ENCODE data around the gene GRM3.

The GRM3 gene

GRCh38 chr7:86818903-86819302 is 175.2 kb downstream of the GRM3 start:
- Histone ChIP-seq H3K27me3 (ENCODE audit: control insufficient read depth, insufficient read depth, low read length) (no peaks in the 10 kb centered on the region), H3K9ac (ENCODE audit: low read length) (no peak overlapping the region), H3K36me3 (ENCODE audit: control insufficient read depth, insufficient read depth, low read length) (no peaks in the 10 kb centered on the region), H3K27ac (ENCODE audit: low read depth, low read length) (no peak overlapping the region), H3K4me1 (ENCODE audit: control insufficient read depth, insufficient read depth, low read length) (no peaks in the 10 kb centered on the region), H3K4me3 (ENCODE audit: low read length) (no peak overlapping the region)

GRCh38 chr7:86823769-86824168 is 180.1 kb downstream of the GRM3 start:
- H3K27me3 ChIP-seq (ENCODE audit: control insufficient read depth, insufficient read depth, low read length): no peaks in the 10 kb centered on the region
- H3K9ac ChIP-seq (ENCODE audit: low read length): no peak overlapping the region
- no peak overlapping the region for H3K4me3 ChIP-seq (ENCODE audit: low read length)
- H3K4me1 ChIP-seq (ENCODE audit: control insufficient read depth, insufficient read depth, low read length): no peaks in the 10 kb centered on the region
- H3K27ac ChIP-seq (ENCODE audit: low read depth, low read length): no peak overlapping the region
- no peaks in the 10 kb centered on the region for H3K36me3 ChIP-seq (ENCODE audit: control insufficient read depth, insufficient read depth, low read length)

GRCh38 chr7:86825264-86825663 is 181.6 kb downstream of the GRM3 start:
- Histone ChIP-seq H3K4me1 (ENCODE audit: control insufficient read depth, insufficient read depth, low read length) (no peaks in the 10 kb centered on the region), H3K36me3 (ENCODE audit: control insufficient read depth, insufficient read depth, low read length) (no peaks in the 10 kb centered on the region), H3K9ac (ENCODE audit: low read length) (no peak overlapping the region), H3K4me3 (ENCODE audit: low read length) (no peak overlapping the region), H3K27me3 (ENCODE audit: control insufficient read depth, insufficient read depth, low read length) (no peaks in the 10 kb centered on the region), H3K27ac (ENCODE audit: low read depth, low read length) (no peak overlapping the region)

GRCh38 chr7:86826948-86827347 is 183.2 kb downstream of the GRM3 start:
- H3K4me1 ChIP-seq (ENCODE audit: control insufficient read depth, insufficient read depth, low read length): no peaks in the 10 kb centered on the region
- no peak overlapping the region for H3K9ac ChIP-seq (ENCODE audit: low read length)
- no peaks in the 10 kb centered on the region for H3K36me3 ChIP-seq (ENCODE audit: control insufficient read depth, insufficient read depth, low read length)
- H3K27me3 ChIP-seq (ENCODE audit: control insufficient read depth, insufficient read depth, low read length): no peaks in the 10 kb centered on the region
- H3K4me3 ChIP-seq (ENCODE audit: low read length): no peak overlapping the region
- H3K27ac ChIP-seq (ENCODE audit: low read depth, low read length): no peak overlapping the region

GRCh38 chr7:86833360-86833759 is 189.7 kb downstream of the GRM3 start:
- H3K27me3 ChIP-seq (ENCODE audit: control insufficient read depth, insufficient read depth, low read length): no peaks in the 10 kb centered on the region
- no peak overlapping the region for H3K27ac ChIP-seq (ENCODE audit: low read depth, low read length)
- H3K9ac ChIP-seq (ENCODE audit: low read length): no peak overlapping the region
- H3K4me3 ChIP-seq (ENCODE audit: low read length): no peak overlapping the region
- H3K36me3 ChIP-seq (ENCODE audit: control insufficient read depth, insufficient read depth, low read length): no peaks in the 10 kb centered on the region
- H3K4me1 ChIP-seq (ENCODE audit: control insufficient read depth, insufficient read depth, low read length): no peaks in the 10 kb centered on the region

GRCh38 chr7:86837235-86837634 is 193.5 kb downstream of the GRM3 start:
- Histone ChIP-seq H3K27ac (ENCODE audit: low read depth, low read length) (no peak overlapping the region), H3K36me3 (ENCODE audit: control insufficient read depth, insufficient read depth, low read length) (no peaks in the 10 kb centered on the region), H3K4me3 (ENCODE audit: low read length) (no peak overlapping the region), H3K27me3 (ENCODE audit: control insufficient read depth, insufficient read depth, low read length) (no peaks in the 10 kb centered on the region), H3K4me1 (ENCODE audit: control insufficient read depth, insufficient read depth, low read length) (no peaks in the 10 kb centered on the region), H3K9ac (ENCODE audit: low read length) (no peak overlapping the region)

- Histone ChIP-seq H3K27ac (ENCODE audit: low read depth, low read length) (no peak overlapping the region), H3K4me3 (ENCODE audit: low read length) (no peak overlapping the region), H3K4me1 (ENCODE audit: control insufficient read depth, insufficient read depth, low read length) (no peaks in the 10 kb centered on the region), H3K36me3 (ENCODE audit: control insufficient read depth, insufficient read depth, low read length) (no peaks in the 10 kb centered on the region), H3K9ac (ENCODE audit: low read length) (no peak overlapping the region), H3K27me3 (ENCODE audit: control insufficient read depth, insufficient read depth, low read length) (no peaks in the 10 kb centered on the region)
These were observed 200.9 kb downstream of the GRM3 start for GRCh38 chr7:86844608-86845007.

GRCh38 chr7:86846494-86847190 is 202.9 kb downstream of the GRM3 start:
- H3K27ac ChIP-seq (ENCODE audit: low read depth, low read length): no peak overlapping the region

GRCh38 chr7:86848226-86848625 is 204.5 kb downstream of the GRM3 start:
- Histone ChIP-seq H3K27ac (ENCODE audit: low read depth, low read length) (no peak overlapping the region), H3K4me1 (ENCODE audit: control insufficient read depth, insufficient read depth, low read length) (no peaks in the 10 kb centered on the region), H3K9ac (ENCODE audit: low read length) (no peak overlapping the region), H3K36me3 (ENCODE audit: control insufficient read depth, insufficient read depth, low read length) (no peaks in the 10 kb centered on the region), H3K4me3 (ENCODE audit: low read length) (no peak overlapping the region), H3K27me3 (ENCODE audit: control insufficient read depth, insufficient read depth, low read length) (no peaks in the 10 kb centered on the region)

More at GRCh38 chr7:86846494-86847190, 202.9 kb downstream of the GRM3 start:
- H3K4me1 ChIP-seq (ENCODE audit: control insufficient read depth, insufficient read depth, low read length): no peaks in the 10 kb centered on the region
- H3K27me3 ChIP-seq (ENCODE audit: control insufficient read depth, insufficient read depth, low read length): no peaks in the 10 kb centered on the region
- no peaks in the 10 kb centered on the region for H3K36me3 ChIP-seq (ENCODE audit: control insufficient read depth, insufficient read depth, low read length)
- no peak overlapping the region for H3K9ac ChIP-seq (ENCODE audit: low read length)
- H3K4me3 ChIP-seq (ENCODE audit: low read length): no peak overlapping the region

- Histone ChIP-seq H3K36me3 (ENCODE audit: control insufficient read depth, insufficient read depth, low read length) (no peaks in the 10 kb centered on the region), H3K27ac (ENCODE audit: low read depth, low read length) (no peak overlapping the region), H3K4me3 (ENCODE audit: low read length) (no peak overlapping the region), H3K9ac (ENCODE audit: low read length) (no peak overlapping the region), H3K4me1 (ENCODE audit: control insufficient read depth, insufficient read depth, low read length) (no peaks in the 10 kb centered on the region), H3K27me3 (ENCODE audit: control insufficient read depth, insufficient read depth, low read length) (no peaks in the 10 kb centered on the region)
These were observed 207.9 kb downstream of the GRM3 start for GRCh38 chr7:86851566-86851965.

- no peak overlapping the region for H3K27ac ChIP-seq (ENCODE audit: low read depth, low read length)
- H3K4me3 ChIP-seq (ENCODE audit: low read length): no peak overlapping the region
- no peaks in the 10 kb centered on the region for H3K36me3 ChIP-seq (ENCODE audit: control insufficient read depth, insufficient read depth, low read length)
- H3K9ac ChIP-seq (ENCODE audit: low read length): no peak overlapping the region
- no peaks in the 10 kb centered on the region for H3K4me1 ChIP-seq (ENCODE audit: control insufficient read depth, insufficient read depth, low read length)
- no peaks in the 10 kb centered on the region for H3K27me3 ChIP-seq (ENCODE audit: control insufficient read depth, insufficient read depth, low read length)
These were observed 219.7 kb downstream of the GRM3 start for GRCh38 chr7:86863452-86863851.

GRCh38 chr7:86867163-86867762 is 223.6 kb downstream of the GRM3 start:
- Histone ChIP-seq H3K27ac (ENCODE audit: low read depth, low read length) (no peak overlapping the region), H3K36me3 (ENCODE audit: control insufficient read depth, insufficient read depth, low read length) (no peaks in the 10 kb centered on the region), H3K9ac (ENCODE audit: low read length) (no peak overlapping the region), H3K27me3 (ENCODE audit: control insufficient read depth, insufficient read depth, low read length) (no peaks in the 10 kb centered on the region), H3K4me3 (ENCODE audit: low read length) (no peak overlapping the region), H3K4me1 (ENCODE audit: control insufficient read depth, insufficient read depth, low read length) (no peaks in the 10 kb centered on the region)

- H3K27me3 ChIP-seq (ENCODE audit: control insufficient read depth, insufficient read depth, low read length): no peaks in the 10 kb centered on the region
- no peaks in the 10 kb centered on the region for H3K36me3 ChIP-seq (ENCODE audit: control insufficient read depth, insufficient read depth, low read length)
- no peak overlapping the region for H3K4me3 ChIP-seq (ENCODE audit: low read length)
- H3K9ac ChIP-seq (ENCODE audit: low read length): no peak overlapping the region
- H3K27ac ChIP-seq (ENCODE audit: low read depth, low read length): no peak overlapping the region
- H3K4me1 ChIP-seq (ENCODE audit: control insufficient read depth, insufficient read depth, low read length): no peaks in the 10 kb centered on the region
These were observed 232.4 kb downstream of the GRM3 start for GRCh38 chr7:86876146-86876545.

Data from rectal smooth muscle tissue (tissue), 1 donor.